ENCODE measurements around the gene SPTBN4.
"Not testable (repeated sequence)": the region's sequence is repeated elsewhere in the genome, so short reads cannot be mapped to it uniquely, and the experiment has no call there.

The SPTBN4 gene

DNA sequence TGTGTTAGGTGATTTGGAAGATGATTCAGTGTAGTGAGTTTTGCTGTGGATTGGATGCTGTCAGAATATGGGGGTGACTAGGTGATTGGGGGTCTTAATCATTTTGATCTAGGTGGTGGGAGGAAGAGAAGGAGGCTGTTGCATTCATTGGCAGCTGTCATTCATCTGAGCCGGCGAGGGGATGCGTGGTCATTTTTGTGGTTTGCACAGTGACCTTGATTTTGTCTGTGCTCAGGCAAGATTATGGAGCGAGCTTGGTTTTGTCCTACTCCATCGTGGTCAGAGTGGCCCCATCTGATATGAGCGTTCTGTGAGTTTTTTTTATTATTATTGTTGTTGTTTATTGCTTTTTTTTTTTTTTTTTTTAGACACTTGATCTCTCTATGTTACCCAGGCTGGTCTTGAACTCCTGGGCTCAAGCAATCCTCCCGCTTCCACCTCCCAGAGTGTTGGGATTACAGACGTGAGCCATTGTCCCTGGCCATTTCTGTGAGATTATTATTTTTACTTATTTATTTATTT lies 42.0 kb downstream of the SPTBN4 start:
- DNase-seq: no peak

DNA sequence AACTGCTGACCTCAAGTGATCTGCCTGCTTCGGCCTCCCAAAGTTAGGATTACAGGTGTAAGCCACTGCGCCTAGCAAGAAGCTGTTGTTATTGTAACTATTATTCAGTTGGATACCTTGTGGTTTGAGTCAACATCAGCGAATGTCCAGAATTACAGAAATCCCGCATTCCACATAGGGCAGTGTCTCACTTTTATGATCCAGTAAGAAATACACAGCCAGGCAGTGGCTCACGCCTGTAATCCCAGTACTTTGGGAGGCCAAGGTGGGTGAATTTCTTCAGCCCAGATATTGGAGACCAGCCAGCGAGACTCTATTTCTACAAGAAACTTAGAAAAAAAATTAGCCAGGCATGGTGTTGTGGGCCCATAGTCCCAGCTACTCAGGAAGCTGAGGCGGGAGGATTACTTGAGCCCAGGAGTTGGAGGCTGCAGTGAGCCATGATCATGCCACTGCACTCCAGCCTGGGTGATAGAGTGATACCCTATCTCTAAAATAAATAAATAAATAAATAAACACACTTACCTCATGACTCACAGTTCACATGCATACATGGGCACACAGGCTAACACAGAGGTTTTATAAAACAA lies 43.8 kb downstream of the SPTBN4 start:
- no peak for DNase-seq

DNA sequence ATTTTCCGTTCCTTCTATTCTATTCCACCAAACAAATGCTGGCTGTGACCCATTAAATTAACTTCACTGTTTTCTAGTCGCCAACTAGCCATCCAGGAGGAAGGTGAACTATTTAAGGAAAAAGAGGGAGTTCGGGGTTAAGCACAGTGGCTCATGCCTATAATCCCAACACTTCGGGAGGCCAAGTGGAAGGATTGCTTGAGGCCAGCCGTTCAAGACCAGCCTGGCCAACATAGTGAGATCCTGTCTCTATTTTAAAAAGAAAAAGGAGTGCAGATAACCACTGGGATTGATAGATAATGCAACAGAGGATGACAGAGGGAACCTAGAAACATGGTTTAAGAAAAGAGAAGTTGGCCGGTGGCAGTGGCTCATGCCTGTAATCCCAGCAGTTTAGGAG lies 44.7 kb downstream of the SPTBN4 start:
- DNase-seq: no peak

DNA sequence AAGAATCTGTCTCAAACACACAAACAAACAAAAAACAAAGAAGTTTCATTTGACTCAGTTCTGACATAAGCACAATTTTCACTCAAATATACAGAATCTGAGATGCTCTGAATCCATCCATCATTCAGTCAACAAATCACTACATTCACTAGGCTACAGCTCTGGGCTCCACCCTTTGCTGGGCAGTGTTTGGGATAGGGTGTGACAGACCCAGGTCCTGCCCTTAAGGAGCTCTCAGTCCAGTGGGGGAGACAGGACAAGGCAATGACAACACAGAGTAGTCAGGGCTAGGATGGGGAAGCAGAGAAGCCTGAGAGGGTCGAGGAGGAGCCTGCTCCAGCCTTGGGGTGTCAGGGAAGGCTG lies 45.3 kb downstream of the SPTBN4 start:
- DNase-seq: no peak

DNA sequence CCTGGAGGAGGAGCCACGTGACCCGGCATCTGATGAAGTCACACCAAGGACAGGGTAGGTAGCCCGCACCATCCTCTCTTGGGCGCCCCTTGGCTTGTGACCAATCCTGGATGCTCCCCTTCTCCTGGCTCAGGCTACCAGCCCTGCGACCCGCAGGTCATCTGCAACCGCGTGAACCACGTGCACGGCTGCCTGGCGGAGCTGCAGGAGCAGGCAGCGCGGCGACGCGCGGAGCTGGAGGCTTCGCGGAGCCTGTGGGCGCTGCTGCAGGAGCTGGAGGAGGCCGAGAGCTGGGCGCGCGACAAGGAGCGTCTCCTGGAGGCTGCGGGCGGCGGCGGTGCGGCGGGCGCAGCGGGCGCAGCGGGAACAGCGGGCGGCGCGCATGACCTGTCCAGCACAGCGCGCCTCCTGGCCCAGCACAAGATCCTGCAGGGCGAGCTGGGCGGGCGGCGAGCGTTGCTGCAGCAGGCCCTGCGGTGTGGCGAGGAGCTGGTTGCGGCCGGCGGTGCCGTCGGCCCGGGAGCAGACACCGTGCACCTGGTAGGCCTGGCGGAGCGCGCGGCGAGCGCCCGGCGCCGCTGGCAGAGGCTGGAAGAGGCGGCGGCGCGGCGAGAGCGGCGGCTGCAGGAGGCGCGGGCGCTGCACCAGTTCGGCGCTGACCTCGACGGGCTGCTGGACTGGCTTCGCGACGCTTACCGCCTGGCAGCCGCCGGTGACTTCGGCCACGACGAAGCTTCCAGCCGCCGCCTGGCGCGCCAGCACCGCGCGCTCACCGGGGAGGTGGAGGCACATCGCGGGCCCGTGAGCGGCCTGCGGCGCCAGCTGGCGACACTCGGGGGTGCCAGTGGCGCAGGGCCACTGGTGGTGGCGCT lies 45.9 kb downstream of the SPTBN4 start:
- DNase-seq: peak in 2 of 3 experiments; percentile 68 to 69

DNA sequence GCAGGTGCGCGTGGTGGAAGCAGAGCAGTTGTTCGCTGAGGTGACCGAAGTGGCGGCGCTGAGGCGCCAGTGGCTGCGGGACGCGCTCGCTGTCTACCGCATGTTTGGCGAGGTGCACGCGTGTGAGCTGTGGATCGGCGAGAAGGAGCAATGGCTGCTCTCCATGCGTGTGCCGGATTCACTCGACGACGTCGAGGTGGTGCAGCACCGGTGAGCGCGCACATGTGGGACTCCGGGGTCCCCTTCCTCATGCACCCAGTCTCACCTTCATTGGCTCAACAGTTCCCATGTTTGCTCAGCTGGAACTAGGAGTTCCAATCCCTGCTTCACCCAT lies 46.5 kb downstream of the SPTBN4 start:
- no peak for DNase-seq

DNA sequence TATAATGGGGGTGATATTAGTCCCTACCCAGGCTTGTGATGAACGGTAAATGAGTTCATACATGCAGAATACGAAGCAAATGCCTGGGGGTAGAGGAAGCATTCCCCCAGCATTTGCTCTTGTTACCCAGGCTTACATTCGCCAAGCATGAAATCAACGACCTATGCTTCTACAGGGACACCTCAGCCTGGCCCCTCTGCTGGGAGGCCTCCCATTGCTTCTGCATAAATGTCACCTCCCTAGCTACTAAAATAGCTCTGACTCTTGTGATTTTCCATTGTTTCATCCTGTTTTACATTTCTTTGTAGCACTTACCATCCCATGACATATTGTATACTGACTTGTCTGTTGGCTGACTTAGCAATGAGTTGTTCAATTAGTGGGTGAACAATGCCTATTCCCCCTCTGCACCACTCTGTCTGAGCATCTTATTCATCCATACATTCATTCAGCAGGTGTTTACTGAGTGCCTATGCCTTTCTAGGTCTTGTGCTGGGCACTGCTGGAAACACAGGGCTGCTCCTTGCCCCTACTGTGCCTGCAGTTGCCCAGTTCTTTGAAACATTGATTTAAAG lies 47.0 kb downstream of the SPTBN4 start:
- DNase-seq: no peak

DNA sequence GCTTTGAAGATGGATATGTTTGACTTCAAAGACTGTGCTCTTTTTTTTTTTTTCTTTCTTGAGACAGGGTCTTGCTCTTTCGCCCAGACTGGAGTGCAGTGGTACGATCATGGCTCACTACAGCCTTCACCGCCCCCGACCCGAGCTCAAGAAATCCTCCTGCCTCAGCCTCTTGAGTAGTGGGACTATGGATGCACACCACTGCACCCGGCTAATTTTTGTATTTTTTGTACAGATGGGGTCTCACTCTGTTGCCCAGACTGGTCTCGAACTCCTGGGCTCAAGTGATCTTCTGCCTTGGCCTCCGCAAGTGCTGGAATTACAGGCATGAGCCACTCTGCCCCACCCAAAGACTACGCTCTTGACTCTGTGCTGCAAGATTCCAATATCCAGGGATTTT lies 50.4 kb downstream of the SPTBN4 start:
- no peak for DNase-seq

DNA sequence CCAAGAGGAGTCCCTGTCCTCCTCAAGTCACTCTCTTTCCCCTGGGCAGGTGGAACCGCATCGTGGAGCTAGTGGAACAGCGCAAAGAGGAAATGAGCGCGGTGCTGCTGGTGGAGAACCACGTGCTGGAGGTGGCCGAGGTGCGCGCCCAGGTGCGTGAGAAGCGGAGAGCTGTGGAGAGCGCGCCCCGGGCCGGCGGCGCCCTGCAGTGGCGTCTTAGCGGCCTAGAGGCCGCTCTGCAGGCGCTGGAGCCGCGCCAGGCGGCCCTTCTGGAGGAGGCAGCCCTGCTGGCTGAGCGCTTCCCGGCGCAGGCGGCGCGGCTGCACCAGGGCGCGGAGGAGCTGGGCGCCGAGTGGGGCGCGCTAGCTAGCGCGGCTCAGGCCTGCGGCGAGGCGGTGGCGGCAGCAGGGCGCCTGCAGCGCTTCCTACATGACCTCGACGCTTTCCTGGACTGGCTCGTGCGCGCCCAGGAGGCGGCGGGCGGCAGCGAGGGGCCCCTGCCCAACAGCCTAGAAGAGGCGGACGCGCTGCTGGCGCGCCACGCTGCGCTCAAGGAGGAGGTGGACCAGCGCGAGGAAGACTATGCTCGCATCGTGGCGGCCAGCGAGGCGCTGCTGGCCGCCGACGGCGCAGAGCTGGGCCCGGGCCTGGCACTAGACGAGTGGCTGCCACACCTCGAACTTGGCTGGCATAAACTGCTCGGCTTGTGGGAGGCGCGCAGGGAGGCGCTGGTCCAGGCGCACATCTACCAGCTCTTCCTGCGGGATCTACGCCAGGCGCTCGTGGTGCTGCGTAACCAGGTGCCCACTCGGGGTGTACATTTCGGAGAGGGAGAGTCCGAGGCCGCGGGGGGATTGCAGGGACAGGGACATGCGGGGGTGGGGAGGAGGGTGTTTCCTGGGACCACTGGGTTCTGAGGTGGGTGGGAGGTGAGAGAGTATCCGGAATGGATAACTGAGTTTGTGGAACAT lies 52.8 kb downstream of the SPTBN4 start:
- DNase-seq: peak in 1 of 3 experiments; percentile 8

DNA sequence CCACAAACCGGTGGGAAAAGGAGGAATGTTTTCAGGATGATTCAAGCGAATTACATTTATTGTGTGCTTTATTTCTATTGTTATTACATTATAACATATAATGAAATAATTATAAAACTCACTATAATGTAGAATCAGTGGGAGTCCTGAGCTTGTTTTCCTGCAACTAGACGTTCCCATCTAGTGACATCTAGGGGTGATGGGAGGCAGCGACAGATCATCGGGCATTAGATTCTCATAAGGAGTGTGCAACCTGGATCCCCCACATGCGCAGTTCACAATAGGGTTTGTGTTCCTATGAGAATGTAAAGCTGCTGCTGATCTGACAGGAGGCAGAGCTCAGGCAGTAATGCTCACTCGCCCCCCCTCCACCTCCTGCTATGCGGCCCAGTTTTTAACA lies 54.5 kb downstream of the SPTBN4 start:
- DNase-seq: peak in 1 of 3 experiments; percentile 22

DNA sequence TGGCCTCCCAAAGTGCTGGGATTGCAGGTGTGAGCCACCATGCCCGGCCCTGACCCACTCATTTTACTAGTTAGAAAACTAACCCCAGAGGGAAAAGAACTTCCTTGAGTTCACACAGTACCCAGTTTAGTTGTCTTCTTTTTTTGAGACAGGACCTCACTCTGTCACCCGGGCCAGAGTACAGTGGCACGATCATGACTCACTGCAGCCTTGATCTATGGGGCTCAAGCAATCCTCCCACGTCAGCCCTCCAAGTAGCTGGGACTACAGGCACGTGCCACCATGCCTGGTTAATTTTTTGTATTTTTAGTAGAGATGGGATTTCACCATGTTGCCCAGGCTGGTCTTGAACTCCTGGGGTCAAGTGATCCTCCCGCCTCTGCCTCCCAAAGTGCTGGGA lies 55.1 kb downstream of the SPTBN4 start:
- not testable (repeated sequence) for DNase-seq

DNA sequence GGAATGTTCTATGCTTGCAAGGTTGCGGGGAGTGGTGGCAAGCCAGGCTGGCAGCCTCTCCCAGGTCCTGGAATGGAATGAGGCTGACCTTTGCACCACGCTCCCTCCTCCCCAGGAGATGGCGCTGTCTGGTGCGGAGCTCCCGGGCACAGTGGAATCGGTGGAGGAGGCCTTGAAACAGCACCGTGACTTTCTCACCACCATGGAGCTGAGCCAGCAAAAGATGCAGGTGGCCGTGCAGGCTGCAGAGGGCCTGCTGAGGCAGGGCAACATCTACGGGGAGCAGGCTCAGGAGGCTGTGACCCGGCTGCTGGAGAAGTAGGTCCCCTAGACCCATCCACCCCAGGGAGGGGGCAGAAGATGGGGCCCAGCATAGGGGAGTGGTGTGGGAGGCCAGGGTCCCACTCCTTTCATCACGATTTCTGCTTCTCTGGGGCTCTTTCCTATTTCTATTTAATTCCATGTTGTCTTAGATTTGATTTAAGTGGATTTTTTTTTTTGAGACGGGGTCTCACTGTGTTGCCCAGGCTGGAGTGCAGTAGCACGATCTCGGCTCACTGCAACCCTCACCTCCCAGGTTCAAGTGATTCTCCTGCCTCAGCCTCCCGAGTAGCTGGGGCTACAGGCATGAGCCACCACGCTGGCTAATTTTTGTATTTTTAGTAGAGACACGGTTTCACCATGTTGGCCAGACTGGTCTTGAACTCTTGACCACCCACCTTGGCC lies 56.7 kb downstream of the SPTBN4 start:
- peak; percentile 35 to 56 (median 48) for DNase-seq

DNA sequence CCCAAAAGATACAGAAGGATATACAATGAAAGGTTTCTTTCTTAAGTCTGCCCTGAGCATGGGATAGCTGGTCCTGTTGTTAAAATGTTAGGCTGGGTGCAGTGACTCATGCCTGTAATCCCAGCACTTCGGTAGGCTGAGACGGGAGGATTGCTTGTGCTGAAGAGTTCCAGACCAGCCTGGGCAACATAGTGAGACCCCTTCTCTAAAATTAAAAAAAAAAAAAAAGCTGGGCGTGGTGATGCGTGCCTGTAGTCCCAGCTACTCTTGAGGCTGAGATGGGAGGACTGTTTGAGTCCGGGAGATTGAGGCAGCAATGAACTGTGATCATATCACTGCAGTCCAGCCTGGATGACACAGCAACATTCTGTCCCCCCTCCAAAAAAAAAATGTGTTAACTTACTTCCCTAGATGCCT lies 57.3 kb downstream of the SPTBN4 start:
- no peak for DNase-seq

DNA sequence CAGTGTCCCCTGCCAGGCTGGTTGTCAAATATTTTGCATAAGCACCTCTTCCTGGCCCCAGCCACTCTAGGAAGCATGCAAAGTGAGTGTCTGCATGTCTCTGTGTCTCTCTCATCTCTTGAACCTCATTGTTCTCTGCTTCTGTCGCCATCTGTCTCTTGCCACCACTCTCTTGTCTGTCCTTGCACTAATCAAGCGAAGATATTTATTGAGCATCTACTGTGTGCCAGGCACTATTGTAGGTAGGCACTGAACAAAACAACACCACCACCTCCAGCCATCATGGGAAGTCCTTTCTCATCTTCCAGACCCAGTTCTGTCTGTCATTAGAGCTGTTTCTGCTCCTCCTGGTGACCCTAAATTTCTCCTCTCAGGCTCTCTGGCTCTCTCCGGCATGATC lies 57.9 kb downstream of the SPTBN4 start:
- DNase-seq: no peak

DNA sequence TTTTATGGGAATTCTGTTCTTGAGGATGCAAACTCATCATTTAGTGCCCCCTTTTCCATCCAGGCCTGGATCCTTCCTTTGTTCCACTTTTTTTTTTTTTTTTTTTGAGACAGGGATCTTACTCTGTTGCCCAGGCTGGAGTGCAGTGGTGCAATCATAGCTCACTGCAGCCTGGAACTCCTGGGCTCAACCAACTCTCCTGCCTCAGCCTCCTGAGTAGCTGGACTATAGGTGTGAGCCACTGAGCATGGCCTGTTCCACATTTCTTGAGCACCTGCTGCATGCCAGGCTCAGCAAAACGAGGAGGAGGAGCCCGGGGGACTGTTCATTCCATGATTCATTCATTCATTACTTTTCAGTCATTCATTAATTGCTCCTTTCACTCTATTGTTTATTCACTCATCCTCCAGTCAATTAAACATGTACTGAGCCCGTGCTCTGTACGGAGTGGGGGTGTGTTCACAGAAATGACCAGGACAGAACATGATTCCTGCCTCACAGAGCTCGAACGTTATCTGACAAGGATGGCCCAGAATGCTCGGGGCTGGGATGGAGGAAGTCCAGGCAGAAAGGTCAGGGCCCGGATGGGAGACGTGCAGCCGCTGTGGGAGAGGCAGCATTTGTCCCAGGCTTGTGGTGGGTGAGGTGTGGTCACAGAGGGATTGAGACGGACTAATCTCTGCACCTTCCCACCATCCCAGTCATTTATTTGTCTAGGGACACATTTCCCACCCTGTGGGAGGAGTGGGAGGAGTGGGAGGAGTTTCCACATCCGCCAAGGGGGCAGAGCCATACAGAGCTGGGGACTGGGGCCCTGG lies 58.6 kb downstream of the SPTBN4 start:
- DNase-seq: no peak

DNA sequence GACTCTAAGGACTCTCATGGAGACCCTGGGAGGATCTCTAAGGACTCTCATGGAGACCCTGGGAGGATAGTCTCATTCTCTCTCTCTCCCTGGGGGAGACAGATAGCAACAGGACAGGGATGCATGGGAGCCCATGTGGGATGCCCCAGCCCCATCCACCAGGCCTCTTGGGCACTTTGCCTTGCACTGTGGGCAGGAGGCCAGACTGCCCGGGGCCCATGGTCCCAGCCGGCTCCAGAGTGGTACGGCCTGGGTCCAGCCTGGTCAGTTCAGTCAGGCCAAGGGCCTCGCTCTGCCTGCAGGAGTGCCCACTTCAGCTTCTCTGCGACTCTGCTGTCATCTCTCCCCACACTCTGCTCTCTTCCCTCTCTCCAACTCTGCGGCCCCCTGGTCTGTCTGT lies 61.3 kb downstream of the SPTBN4 start:
- no peak for DNase-seq

DNA sequence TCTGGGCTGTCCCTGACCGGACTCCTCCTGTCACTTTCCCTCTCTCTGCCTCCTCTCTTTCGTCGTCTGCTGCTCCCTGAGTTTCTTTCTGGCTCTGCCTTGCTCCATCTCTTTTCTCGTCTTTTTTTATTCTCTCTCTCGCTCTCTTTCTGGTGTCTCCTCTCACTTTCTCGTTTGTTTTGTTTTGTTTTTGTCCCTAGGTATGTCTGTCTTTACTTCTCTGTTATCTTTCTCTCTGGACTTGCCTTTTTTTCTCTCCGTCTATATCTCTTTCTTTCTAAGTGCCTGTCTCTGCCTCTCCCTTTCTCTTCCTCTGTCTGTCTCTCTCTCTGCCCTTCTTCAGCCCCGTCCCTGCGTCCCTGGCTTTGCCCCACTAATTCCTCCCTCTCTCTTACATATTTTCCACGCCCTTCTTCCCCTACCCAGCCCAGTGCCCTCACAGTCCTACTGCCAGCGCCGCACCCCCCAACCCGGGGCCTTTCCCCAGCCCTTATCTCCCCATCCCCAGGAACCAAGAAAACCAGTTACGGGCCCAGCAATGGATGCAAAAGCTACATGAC lies 61.8 kb downstream of the SPTBN4 start:
- DNase-seq: no peak

DNA sequence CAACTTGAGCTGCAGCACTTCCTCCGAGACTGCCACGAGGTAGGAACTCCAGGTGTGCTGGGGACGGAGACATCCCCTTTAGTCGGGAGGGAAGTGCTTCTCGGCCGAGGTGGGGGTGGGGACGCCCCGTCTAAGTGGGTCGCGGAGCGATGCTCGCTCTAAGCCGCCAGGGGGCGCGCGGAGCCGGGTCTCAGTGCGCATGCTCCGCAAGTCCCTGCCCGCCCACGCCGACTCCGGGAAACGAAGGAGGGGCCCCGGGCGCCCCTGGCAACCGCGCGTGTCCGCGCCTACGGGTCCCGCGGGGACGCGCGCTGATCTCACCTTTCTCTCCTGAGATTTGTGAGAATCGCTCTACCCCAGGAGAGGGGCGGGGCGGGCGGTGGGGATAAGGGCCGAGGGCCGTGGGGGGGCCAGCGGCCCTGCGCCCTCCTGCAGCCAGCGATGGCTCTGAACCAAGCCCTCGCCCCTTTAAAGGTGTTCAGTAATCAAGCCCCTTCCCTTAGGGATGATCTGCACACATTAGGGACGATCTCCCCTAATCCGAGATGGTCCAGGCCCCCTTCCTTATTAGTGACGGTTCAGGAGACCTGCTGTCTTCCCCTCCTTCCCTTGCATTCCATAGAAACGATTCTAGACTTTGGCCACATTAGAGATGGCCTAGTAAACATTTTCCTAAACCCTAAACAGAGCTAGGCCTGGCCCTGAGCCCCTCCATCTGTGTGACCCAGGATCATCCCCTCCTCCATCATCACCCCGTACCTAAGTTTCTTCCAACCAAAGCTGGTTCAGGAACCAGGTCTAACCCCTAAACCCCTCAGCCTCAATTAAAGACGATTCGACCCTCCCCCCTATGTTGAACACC lies 62.5 kb downstream of the SPTBN4 start:
- DNase-seq: peak; percentile 85 to 96 (median 91)

DNA sequence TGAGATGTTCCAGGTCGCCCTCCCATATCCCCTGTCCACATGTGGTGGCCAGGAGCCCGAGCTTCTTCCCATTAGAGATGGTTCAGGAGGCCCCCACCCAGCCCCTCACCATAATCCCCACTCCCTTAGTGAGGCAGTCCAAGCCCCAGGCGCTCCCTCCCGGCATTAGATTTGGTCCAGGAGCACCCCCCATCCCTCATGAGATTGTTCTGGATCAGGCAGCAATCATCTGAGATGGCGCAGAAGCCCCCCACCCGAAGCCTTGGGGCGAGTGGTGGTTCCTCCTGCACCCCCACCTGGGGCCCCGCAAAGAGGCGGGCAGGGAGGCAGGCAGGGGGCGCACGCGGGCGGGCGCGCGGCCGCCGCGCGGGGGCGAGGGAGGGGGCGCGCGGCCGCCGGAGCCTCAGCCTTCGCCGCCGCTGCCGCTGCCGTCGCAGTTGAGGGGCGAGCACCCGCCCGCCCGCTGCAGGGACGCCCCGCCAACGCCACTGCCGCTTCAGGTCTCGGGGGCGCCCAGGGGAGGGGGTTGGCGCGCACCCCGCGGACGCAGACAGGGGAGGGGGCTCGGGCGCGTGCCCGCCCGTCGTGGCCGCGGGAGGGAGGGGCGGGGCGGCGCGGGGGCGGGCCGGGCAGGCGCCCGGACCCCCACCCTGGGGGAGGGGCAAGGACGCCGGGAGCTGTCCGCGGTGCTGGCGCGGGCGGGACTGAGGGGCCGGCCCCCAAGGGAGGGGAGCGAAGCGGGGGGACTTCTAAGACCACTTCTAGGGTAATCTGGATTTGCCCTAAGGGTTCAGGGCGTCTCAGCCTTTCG lies 63.5 kb downstream of the SPTBN4 start:
- peak; percentile 16 to 59 (median 38) for DNase-seq

All from NCI-H1417 (cell line).